NCI-H146 treated with DMSO at 0.1 percent for 48 hours (cell line): ENCODE results near the gene WNT5B.

Experiments
- DNase-seq: peaks from one replicate; lab custom pipeline; 2025; ENCODE audit not compliant: unreplicated experiment; lab: John Stamatoyannopoulos, UW

The WNT5B gene

DNA sequence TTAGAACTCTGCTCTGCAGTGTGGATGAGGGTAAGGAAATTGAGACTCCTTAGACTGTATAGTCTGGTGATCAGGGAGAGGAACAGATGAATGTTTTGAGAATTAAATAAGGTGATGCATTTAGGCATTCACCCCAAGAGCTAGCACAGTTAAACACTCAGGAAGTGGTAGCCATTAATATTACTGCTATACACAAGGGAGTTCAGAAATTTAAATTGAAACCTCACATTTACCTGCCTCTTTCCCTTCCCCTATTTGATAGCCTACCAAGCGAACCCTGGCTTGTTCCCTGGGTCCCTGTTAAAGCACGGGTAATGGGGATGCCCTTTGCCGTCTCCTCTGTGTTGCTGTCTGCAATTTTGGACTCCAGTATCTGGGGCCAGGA lies 18.2 kb downstream of the WNT5B start:
- DNase-seq = no peak

DNA sequence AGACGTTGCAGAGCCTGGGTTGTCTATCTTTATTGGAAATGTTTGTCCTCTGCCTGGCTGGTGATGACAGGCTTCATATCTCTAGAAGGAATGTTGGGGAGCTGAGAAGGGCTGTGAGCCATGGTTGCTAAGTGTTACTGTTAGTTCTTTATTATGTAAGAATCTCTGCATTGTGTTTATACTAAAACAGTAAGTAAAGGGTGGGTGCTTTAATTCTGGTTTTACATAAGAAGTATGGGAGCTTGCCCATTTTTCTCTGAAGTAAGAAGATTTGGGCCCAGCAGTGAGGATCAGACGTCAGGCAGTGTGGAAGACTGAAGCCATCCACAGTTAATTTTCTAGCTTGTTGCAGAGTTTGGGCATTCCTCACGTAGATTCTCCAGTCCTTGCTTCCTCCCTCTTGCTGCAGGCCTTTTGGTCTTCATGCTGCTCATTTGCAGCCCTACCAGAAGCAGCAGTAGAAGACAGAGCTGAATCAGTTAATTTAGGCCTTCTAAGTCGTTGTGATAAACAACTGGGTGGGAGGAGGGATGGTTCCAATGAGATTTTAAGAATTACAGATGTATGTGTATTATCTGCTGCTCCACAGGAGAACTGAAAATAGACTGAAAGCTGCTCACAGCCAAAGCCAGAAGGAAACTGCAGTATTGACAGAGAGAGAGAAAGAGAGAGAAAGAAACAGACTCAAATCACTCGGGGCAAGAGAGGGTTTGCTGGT lies 21.4 kb downstream of the WNT5B start:
- DNase-seq = no peak

DNA sequence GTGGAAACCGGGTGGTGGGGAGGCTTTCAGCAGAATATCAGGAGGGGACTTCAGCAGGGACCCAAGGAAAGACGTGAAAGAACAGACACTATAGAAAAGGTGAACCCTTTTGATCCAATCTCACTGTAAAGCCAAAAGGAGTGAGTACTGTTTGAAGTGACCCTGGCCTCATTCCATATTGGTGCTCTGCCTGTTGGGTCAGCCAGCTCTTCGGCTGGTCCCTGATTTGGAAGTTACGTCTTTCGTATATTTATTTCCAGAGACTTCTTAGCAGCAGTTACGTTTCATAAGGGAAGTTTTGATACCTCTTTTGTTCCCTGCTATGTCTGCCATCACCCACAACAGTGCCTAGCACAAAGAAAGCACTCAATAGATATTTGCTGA lies 21.9 kb downstream of the WNT5B start:
- DNase-seq = no peak

DNA sequence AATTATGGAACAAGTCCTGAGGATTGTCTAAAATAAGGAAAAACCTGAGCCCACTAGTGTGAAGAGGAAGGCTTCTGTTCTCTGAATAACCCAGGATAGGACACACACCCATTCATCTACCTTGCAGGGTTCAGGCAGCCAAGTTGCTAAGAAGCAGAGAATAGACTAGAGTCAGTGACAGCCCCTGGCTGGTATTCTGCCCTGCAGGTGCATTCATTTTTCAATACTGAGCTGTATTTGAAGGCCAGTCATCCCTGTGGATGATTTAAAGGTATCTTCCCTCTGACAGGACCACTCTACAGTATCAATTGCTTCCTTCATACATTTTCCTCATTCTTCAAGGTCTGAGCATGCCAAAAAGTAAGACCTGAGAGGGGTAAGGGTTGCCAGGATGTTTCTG lies 22.9 kb downstream of the WNT5B start:
- DNase-seq = no peak

DNA sequence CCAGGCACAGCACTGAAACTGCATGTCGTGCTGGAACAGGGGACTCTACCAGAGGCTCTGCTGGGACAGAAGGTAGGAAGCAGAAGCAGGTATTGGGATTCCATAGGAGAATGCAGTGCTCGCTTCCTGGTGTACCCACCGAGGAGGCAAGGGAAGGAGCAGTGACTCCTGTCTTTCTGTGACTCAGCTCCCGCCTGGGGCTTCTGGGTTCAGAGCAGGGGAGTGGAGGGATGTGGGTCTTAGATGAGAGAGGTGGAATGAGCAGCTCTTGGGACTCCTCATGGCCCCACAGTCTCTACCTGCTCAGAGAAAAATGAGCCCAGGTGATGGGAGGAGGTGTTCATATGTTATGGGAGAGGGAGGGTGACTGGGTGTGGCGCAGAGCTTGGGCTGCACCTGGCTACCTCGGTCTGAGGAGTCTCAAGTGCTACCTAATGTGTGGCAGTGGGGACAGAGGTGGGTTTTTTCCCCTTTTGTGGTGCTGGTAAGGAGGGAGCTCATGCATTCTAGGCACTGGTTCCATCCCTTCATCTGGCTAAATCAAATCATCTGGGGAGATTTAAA lies 26.3 kb downstream of the WNT5B start:
- no peak for DNase-seq

DNA sequence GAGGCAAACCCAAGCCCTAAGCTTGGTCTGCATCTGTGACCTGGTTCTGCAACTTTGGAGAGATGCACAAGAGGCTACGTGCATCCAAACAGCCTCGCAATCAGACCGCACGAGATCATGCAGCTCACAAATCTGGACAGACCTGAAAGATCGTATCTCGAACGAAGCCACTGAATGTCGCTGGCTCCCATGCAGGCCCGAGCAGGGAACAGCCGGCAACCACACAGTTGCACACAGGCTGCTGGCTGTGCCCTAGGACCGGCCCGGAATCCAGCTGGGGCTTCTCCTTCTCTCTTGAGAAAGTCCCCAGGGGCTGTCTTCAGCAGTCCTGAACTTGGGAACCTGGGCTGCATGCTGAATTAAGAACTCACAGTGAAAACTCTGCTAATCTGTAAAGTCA lies 27.9 kb downstream of the WNT5B start:
- no peak for DNase-seq

DNA sequence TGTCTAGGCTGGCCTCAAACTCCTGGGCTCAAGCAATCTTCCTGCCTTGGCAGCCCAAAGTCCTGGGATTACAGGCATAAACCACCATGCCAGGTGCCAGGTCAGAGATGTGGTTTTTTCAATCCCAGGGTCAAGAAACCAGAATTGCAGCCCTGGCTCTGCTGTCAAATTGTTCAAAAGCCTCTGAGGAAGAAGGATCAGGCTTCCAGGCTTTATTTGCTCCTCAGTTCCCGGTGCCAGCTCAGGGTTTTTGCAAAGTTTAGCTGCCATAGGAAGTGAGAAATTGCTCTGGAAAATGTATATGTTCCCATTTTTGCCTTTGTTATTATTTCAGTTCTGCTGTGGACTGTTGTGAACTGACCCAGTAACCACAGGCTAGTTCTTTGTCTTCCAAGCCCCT lies 28.7 kb downstream of the WNT5B start:
- DNase-seq = no peak

DNA sequence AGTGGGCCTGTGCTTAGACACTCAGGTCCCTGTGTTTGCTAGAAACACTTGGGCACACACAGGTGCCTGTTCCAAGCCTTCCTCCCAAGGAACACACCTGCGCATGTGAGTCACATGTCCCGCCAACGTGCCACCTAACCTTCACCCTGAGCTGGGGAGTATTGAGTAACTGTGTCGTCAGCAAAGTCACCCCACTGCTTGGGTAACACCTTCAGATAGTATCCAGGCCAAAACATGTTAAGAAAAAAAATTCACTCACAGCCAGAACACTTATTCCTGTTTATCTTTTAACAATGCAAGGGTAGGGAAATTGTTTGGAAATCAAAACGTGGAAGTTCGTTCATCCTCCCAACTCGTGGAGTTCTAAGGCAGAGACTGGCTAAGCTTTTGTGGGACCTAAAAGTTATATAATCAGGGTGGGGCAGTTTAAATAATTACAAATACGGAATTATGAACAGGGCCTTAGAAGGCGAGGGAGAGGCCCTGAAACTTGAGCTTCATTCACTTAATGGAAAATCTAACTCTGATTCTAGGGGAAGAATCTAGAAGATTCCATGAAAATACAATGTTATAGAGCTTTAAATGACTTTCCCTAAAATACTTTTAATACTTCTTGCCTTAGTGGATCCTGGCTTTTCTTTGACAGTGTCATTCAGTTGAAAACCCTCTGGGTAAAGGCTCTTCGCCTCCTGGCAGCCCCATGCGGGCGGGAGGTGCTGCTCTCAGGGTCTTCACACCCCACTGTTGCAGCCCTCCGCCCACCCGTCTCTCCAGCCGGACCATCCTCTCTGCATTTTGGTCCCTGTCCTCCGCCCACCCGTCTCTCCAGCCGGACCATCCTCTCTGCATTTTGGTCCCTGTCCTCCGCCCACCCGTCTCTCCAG lies 31.5 kb downstream of the WNT5B start:
- DNase-seq = no peak

DNA sequence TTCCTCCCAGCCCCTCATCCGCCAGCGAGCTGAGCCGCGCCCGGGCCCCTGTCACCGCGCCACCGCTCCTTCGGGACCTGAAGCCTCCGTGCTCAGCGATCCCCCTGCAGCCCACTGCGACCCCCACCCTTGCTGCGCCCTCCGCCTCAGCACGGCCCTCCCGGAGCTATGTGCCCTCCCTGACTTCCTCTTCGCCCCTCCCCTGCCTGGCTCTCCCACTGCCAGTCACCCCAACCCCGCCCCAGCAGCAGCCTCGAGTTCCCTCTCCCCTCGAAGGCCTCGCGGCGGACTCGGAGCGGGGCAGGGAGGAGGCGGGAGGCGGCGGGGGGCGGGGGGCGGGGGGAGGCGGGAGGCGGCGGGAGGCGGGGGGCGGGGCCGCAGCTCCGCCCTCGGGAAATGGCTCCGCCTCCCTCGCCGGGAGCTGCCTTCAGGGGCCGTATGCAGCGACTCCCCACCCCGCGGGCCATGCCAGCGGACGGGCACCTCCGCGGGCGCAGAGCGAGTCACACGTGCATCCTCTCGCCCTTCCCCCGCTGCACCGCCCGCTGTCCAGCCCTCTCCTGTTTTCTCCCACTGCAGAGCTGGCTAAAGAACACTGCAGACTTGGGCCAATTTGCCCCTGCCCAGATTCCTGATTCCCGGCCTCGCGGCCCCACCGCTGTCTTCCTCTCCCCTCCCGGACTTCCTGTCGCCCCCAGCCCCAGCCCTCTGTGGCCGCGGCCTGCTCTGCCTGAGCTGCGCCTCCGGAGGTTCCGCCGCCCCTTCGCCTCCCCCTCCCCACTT lies 32.7 kb downstream of the WNT5B start:
- DNase-seq = peak; percentile 72

DNA sequence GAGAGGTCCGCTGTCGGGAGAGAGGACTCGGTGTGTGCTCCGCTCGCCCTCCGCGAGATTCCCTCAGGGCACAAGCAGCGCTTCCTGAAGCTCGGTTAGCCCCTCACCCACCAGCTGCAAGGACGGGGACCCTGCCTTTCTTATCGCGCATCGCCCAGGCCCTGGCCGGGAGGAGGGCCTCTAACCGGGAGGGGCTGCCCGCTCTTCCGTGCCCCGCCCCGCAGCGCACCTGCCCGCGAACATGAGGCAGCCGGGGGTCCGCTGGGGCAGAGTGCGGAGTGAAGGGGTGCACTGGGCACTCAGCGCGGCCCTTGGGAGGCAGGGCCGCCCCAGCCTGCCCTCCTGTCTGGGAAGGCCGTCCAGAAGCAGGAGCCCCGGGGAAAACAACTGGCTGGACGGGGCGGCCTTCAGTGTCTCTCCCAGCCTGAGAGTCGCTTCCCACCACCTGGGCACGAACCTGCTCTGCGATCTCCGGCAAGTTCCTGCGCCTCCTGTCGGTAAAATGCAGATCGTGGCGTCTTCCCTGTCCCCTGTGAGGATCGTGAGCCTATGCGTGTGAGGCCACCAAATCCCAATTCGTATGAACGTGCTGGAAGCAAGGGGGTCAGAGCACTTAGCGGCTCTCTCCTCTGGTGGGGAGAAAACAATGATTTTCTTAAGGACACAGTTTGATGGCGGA lies 33.9 kb downstream of the WNT5B start:
- peak; percentile 40 for DNase-seq

DNA sequence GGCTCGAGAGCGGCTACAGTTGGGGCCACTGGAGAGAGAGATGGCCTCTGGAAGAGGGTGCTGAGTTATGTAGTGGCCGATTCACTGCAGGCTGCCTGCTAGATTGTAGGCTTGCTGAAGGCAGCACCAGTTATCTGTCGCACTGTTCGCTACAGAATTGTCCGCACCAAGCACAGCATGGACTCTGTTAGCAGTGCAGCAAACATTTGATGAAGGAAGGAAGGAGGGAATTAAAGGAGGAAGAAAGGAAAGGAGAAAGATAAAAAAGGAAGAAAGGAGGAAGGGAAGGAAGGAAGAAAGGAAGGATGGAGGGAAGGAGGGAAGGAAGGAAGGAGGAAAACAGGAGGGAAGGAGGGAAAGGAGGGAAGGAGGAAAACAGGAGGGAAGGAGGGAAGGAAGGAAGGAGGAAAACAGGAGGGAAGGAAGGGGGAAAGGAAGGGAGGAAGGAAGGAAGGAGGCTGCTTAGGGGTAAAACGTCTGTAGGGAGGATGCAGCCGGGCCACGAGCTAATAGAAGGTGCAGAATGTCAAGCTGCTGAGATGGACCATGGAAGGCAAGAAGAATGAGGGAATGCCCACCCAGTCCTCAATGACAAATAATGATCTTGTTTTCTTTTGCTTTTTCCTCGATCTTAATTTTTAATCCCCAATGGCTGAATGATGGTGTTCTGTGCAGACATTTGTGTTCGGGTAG lies 34.6 kb downstream of the WNT5B start:
- DNase-seq = no peak

DNA sequence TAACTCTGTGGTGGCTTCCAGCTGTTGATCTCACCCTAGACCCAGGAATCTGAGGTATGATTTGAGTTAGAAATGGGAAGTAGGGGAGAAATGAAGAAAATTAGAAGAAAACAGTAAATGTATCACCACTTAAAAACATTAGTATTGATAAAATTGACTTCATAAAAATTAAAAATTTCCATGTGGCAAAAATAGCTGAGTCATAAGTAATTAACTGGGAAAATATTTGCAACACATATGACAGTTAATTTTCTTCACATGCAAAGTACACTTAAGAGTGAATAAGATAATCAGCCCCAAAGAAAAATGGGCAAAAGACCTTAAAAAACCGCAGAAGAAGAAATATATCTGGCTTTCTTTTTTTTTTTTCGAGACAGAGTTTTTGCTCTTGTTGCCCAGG lies 36.3 kb downstream of the WNT5B start:
- DNase-seq = no peak

DNA sequence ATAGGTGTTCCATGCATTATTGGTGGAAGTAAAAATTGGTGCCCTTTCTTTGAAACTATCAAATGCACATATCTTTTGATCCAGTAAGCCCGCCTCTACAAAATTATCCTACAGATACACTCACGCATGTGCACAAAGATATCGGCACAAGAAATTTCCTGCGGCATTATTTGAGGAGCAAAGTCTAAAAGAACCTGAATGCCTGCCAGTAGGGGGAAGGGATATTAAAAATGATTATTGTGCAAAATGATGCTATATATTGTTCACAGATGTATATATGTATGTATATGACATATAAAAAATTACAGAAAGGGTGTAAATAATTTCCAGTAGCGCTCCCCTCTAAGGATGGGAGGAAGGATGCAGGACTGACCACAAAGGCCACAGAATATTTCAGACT lies 37.2 kb downstream of the WNT5B start:
- DNase-seq = no peak

DNA sequence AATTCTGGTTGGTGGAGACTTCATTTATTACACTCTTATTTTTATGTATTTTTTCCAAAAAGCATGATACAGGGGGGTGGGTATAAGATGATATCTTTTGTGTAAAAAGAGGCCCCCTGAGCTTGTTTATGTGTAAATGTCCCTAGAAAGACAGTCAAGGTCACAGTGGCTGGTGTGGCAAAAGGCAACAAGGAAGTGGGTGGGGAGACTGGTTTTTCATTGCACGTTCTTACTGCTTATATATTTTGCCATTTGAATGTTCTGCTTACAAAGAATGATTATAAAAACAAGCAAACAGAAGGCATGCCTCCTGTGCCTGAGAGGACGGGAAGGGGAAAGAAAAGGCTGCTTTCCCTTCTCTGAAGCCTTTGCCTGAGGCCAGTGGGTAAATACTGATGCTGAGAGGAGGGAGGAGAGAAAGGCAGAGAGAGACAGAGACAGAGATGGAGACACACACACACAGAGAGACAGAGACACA lies 37.7 kb downstream of the WNT5B start:
- DNase-seq = no peak

DNA sequence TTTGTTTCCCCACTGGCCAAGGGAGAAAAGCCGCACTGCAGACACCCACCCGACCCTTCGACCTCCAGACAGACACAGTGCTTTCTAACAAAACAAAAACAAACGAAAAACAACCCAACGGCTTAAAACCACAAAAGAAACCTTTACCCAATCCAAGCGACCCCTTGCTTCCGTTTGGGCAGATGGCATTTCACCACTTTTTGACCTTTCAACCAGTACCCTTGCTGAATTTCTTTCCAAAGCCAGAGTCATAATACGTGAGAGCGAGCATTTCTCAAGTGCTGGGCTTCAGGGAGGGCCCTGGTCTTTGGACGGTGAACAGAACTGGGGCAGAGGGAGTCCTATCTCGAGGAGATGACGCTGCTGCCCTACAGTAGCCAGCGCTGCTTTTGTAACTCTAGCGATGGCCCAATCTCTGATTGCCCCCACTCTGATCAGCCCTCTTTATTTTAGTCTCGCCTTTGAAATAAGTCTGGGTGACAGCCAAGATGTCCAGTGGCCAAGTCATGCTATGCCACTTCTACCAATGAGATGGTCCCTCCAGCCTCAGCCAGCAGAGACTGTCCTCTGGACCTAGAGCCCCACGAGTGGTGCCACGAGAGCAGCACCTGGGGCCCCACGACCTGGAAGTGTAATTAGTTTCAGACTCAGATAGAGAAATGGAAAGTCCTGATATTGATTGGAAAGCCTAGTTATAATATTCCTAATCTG lies 40.0 kb downstream of the WNT5B start:
- DNase-seq = no peak

DNA sequence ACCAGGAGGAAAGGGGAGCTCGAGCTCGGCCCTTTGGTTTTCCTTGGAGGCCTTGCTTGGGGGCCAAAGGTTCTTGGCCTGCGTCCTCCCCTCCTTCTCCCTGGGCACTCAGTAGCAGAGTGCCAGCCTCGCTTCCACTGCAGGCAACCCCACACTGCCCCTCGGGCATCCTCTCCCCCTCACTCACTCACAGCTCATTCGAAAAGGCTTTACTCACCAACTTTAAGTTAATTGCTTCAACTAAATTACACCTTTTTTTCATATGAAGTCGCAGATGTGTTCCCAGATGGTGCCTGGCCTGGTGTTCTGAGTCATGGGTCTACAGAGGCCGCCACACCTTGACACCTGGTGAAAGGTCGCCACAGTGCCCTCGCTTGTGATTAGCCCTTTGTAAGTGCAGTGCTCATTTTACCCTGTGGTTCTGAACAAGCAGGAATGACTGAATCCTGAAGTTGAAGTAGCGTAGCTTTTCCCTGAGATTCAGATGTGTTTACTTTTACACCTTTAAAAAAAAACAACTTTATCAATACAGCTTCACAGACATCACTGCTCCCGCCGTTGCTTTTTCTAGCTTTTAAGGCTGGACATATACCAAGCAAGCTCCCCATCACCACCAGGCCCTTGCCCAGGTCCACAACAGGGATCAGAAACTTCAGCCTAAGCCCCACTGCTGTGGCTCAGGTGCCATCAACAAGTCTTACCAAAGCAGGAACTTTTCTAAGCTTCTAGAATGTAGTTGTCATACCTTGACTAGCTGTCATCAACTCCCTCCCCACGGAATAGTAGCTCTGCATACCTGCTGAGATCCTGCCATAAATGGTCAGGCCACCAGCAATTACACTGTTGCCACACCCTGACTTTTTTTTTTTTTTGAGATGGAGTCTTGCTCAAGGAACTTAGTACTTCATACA lies 41.6 kb downstream of the WNT5B start:
- no peak for DNase-seq

DNA sequence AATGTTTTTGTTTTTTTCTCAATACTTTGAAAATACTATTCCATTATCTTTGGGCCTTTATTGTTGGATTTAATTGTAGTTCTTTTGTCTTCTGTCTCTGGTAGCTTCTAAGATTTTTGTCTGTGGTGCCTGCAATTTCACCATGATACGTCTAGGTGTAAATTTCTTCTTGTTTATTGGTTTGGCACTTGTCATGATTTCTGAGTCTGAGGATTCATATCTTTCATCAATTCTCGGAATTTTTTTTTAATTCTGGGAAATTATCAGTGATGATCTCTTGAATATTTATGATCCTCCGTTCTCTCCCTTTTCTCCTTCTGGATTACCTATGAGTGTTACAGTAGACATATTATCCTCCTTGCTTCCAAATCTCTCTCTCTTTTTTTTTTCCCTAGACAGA lies 47.0 kb downstream of the WNT5B start:
- DNase-seq = no peak

DNA sequence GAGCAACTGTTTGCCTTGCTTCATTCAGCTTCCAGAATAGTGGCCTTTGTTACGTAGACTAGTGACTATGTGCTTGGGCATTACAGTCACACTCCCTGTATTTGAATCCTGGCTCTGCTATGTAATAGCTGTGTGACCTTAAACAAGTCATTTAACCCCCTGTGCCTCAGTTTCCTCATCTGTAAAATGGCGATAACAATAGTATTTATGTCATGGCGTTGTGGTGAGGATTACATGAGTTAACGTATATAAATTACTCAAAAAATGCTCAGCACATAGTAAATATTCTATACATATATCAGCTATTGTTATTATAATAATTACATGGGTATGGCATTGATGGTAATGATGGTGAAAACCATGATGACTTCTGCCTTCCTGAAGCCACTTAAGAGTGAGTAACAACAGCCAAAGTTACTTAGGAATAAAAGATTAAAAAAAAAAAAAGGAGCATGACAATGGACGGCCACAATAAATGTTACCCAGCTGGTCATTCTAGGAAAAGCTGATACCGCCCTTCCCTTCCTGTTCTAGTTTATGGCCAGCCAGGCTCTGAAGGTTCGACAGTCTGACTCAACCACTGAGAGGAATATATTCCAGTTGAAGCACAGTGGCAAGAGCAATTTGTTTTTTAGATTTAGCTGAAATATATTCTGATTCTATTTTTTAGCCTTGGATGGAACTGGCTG lies 51.9 kb downstream of the WNT5B start:
- no peak for DNase-seq
